A172 (cell line): ENCODE data around the gene CACNG1. TPM values are rescaled to one million over a fixed set of nuclear protein-coding genes. Genes with fewer than 3 reads are reported as not detected.
A peak's percentile ranks its signal among the peaks of the same experiment; 100 is the strongest.
"Not testable (repeated sequence)": the region's sequence is repeated elsewhere in the genome, so short reads cannot be mapped to it uniquely, and the experiment has no call there.

Experiments
- DNase-seq: peaks from one replicate; pipeline ENCODE4 v3.0.0-alpha.2; 2015; ENCODE audit warnings: low spot score
- total RNA-seq: library from RNA; depleted of rRNA; stranded (reverse); fragments of >200 nt; shearing (Covaris generic); gene quantifications from 2 replicates; pipeline ENCODE4 v1.2.3, GENCODE V29; 2014; rRNA removed

Gene CACNG1
- total RNA-seq, 1 experiment from 2014 or later = not detected

- DNase-seq = no peak
These were observed 33.9 kb downstream of the CACNG1 start for GRCh38 chr17:67078292-67078691.

DNA sequence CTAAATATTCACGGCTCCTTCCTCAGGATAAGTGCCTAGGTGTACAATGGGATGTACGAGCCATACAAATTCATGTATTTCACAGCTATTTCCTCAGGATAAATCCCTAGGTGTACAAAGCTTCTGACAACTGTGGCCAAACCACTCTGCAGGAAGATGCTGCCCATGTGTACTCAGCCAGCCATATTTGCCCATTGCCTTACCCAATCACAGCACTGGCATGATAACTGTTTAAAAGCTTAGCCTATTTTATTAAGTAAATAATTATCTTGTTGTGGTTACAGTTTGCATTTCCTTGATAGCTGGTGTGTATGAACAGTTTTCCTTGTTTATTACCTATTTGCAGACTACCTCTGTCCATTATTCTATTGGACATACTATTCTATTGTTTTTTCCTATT lies 35.1 kb downstream of the CACNG1 start:
- DNase-seq = no peak

DNA sequence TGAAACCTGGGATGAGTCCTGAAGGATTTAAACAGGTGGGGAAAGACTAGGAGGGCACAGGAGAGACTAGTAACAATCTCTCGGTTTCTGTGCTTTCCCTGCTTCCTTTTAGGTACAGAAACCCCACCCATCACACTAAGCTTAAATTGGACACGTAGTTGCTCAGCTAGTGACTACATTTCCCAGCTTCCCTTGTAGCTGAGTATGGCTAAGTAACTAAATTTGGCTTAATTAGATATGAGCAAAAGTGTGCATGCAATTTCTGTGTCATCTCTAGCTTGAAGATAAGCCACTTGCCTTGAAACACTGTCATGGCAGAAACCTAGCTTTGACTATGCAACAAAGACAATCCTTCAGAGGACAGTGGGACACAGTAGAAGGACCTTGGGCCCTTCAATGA lies 36.5 kb downstream of the CACNG1 start:
- no peak for DNase-seq

DNA sequence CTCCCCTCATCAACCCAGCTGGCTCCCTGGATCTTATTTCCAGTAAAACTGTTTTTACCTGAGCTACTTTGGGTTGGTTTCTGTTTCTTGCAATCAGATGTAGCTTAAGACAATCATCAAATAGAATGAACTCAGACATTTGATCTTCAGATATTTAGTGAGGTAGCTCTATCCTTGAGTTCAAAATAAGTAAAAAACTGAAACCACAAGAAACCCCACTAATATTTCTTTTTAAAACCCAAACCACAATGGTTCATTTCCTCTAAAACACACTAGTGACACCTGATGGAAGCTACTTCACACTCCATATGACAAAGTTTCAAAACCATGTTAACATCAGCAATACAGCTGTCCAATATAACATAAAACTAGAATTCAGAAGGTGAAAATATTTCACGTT lies 37.8 kb downstream of the CACNG1 start:
- DNase-seq = no peak

- no peak for DNase-seq
These were observed 41.1 kb downstream of the CACNG1 start for GRCh38 chr17:67085406-67085805.

- no peak for DNase-seq
These were observed 44.3 kb downstream of the CACNG1 start for GRCh38 chr17:67088639-67089038.

GRCh38 chr17:67090341-67090740 lies 46.0 kb downstream of the CACNG1 start:
- DNase-seq = no peak

DNA sequence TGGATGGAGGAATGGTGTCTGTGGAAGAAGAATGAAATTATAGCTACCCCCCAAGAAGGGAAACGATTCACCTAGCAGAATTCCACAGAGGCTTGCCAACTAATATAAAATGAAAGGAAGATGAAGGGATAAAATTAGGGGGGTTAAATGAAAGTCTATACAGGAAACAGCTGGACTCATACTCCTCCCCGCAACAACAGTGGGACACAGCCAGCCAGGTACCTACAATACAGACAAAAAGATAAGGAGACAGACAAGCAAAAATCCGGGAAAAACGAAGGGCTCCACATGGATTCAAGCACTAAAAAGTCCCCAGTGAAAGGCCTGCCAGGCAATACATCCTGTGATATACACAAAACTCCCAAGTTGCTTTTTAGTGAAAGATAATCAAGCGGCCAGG lies 47.9 kb downstream of the CACNG1 start:
- no peak for DNase-seq

GRCh38 chr17:67092710-67093109 lies 48.4 kb downstream of the CACNG1 start:
- not testable (repeated sequence) for DNase-seq

DNA sequence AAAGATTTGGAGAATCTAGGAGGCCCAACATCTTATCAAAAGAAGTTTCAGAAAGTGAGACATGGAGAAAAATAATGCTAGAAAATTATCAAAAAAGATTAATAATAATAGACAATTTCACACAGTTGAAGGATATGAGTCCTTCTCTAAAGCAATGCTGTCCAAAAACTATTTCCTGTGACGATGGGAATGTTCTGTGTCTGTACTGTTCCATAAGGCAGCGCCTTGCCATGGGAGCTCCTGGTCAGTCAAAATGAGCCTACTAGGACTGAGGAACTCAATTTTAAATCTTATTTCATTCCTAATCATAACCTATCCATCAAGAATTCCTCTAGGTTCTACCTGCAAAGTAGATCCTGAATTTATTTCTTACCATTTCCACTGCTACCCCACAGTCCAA lies 49.0 kb downstream of the CACNG1 start:
- no peak for DNase-seq

GRCh38 chr17:67095291-67095690 lies 50.9 kb downstream of the CACNG1 start:
- DNase-seq = peak; percentile 43

- no peak for DNase-seq
These were observed 51.4 kb downstream of the CACNG1 start for GRCh38 chr17:67095803-67096202.

GRCh38 chr17:67096609-67097008 lies 52.3 kb downstream of the CACNG1 start:
- DNase-seq = no peak

DNA sequence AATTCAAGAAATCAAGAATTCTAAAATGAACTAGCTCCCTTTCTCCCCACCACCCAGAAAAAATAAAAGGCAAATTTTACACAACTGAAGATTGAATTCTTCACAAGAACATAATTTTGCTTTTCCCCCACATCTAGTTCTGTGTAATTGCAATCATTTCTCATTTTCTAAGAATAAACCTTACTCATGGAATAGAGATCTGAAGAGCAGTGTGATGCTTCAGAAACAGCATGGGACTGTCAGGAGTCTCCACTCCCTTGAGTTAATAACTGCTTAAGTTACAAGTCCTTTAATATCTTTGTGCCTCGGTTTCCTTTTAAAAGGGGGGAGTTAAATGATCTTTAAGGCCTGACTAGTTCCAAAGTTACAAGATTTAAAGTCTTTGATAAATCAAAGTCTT lies 53.7 kb downstream of the CACNG1 start:
- no peak for DNase-seq

GRCh38 chr17:67104641-67105040 lies 60.3 kb downstream of the CACNG1 start:
- DNase-seq = not testable (repeated sequence)

DNA sequence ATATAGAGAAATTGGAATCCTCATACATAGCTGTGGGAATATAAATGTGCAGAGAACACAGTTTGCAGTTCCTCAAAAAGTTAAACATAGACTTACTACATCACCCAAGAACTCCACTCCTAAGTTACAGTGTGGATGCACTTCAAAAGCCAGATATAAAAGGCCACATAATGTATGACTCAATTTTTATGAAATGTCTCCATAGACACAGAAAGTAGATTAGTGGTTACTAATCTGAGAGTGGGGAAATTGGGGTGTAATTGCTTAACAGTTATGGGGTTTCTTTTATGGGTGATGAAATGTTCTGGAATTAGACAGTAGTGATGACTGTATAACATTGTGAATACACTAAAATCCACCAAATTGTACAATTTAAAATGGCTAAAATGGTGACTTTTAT lies 60.9 kb downstream of the CACNG1 start:
- no peak for DNase-seq

Other genes starting within 250 kb of the CACNG1 start
- gene CACNG5, start 209.4 kb upstream of the CACNG1 start, total RNA-seq = not detected in 2 replicates
- gene CACNG4, start 79.8 kb upstream of the CACNG1 start, total RNA-seq = 17.2 and 26.1 TPM in 2 replicates
- gene HELZ, start 200.6 kb downstream of the CACNG1 start, total RNA-seq = 28.5 and 44.1 TPM in 2 replicates